HepG2 (cell line): ENCODE results near the gene NLRP6.
A peak's percentile ranks its signal among the peaks of the same experiment; 100 is the strongest.

Experiments used
- CTCF ChIP-seq: sonication (generic); formaldehyde crosslinking; IDR thresholded peaks from 2 replicates; pipeline ENCODE4 v1.5.0; 2020; ENCODE audit warnings: mild to moderate bottlenecking, missing genetic modification reagents, moderate library complexity
- KAT7 ChIP-seq: IDR thresholded peaks from 2 replicates; pipeline ENCODE4 v1.6.1; 2018; ENCODE audit warnings: borderline replicate concordance, missing compliant biosample characterization
- SIN3A ChIP-seq: IDR thresholded peaks from 2 replicates; pipeline ENCODE4 v1.6.1; 2011; ENCODE audit warnings: low read depth, mild to moderate bottlenecking, control low read depth, low read length, borderline replicate concordance
- SMC3 ChIP-seq: IDR thresholded peaks from 2 replicates; pipeline ENCODE4 v1.6.1; 2011; ENCODE audit warnings: low read length, improper control_type of control experiment
- TBX2 ChIP-seq: sonication (generic); formaldehyde crosslinking; IDR thresholded peaks from 2 replicates; pipeline ENCODE4 v1.5.0; 2020; ENCODE audit warnings: missing genetic modification reagents, mild to moderate bottlenecking, borderline replicate concordance
- TFDP1 ChIP-seq: IDR thresholded peaks from 2 replicates; pipeline ENCODE4 v1.6.1; 2016; ENCODE audit warnings: missing compliant biosample characterization, missing genetic modification reagents, borderline replicate concordance
- ZNF274 ChIP-seq: sonication (generic); formaldehyde crosslinking; IDR thresholded peaks from 2 replicates; pipeline ENCODE4 v1.5.1; 2020; ENCODE audit warnings: mild to moderate bottlenecking, missing genetic modification reagents
- ZNF644 ChIP-seq: IDR thresholded peaks from 2 replicates; pipeline ENCODE4 v1.6.1; 2016; ENCODE audit warnings: low read depth

- no peak for TF ChIP-seq TFDP1 (CRISPR knock-in tag)
- TF ChIP-seq ZNF274: no peak
- no peak for TF ChIP-seq SMC3
- TF ChIP-seq TBX2: no peak
- no peak for TF ChIP-seq ZNF644
- peak; percentile 31 for TF ChIP-seq CTCF (CRISPR knock-in tag)
- no peak for TF ChIP-seq KAT7
- TF ChIP-seq SIN3A: no peak
These were observed 35.8 kb downstream of the NLRP6 start, which contains the start of gene IFITM1 for GRCh38 chr11:313787-314553.
